GM23338 (cell line): ENCODE measurements around the gene SPINT2. TPM values are rescaled to one million over a fixed set of nuclear protein-coding genes. Genes with fewer than 3 reads are reported as not detected.

Experiments used
- ATAC-seq: fragments of 200-7000 bp; cut with Tn5 transposase; 3 replicates; pipeline ENCODE4 v1.9.1; 2020
- DNase-seq: peaks from one replicate; pipeline ENCODE4 v3.0.0-alpha.2; 2015; ENCODE audit warnings: low spot score
- H2AFZ ChIP-seq: fragments of 200-600 bp; sonication (generic); 2 replicates; pipeline ENCODE4 v1.8.0; 2016; ENCODE audit warnings: antibody characterized with exemption, mild to moderate bottlenecking, moderate library complexity
- H3F3A ChIP-seq: fragments of 200-600 bp; sonication (generic); replicated peaks from 2 replicates; pipeline ENCODE4 v1.8.0; 2017; ENCODE audit warnings: antibody characterized with exemption, mixed run types, low read depth
- H3K27ac ChIP-seq: fragments of 200-600 bp; sonication (generic); 2 replicates; pipeline ENCODE4 v1.6.1; 2016; ENCODE audit warnings: low read depth
- H3K27me3 ChIP-seq: fragments of 200-600 bp; sonication (generic); 2 replicates; pipeline ENCODE4 v1.8.0; 2016; ENCODE audit warnings: mild to moderate bottlenecking, mixed run types, moderate library complexity; ENCODE audit not compliant: insufficient read depth
- H3K36me3 ChIP-seq: fragments of 200-600 bp; sonication (generic); 2 replicates; pipeline ENCODE4 v1.8.0; 2016; ENCODE audit warnings: mild to moderate bottlenecking; ENCODE audit not compliant: insufficient read depth
- H3K4me1 ChIP-seq: fragments of 200-600 bp; sonication (generic); 2 replicates; pipeline ENCODE4 v1.8.0; 2016; ENCODE audit warnings: mild to moderate bottlenecking, moderate library complexity; ENCODE audit not compliant: insufficient read depth
- H3K4me2 ChIP-seq: fragments of 200-600 bp; sonication (generic); 2 replicates; pipeline ENCODE4 v1.7.1; 2017; ENCODE audit warnings: mixed run types
- H3K4me3 ChIP-seq: fragments of 200-600 bp; sonication (generic); 2 replicates; pipeline ENCODE4 v1.6.1; 2016; ENCODE audit warnings: mixed run types
- H3K79me2 ChIP-seq: fragments of 200-600 bp; sonication (generic); replicated peaks from 2 replicates; pipeline ENCODE4 v1.8.0; 2017; ENCODE audit warnings: mild to moderate bottlenecking; ENCODE audit not compliant: insufficient read depth
- H3K9me2 ChIP-seq: fragments of 200-600 bp; sonication (generic); 2 replicates; pipeline ENCODE4 v1.8.0; 2017; ENCODE audit not compliant: insufficient read depth
- H4K20me1 ChIP-seq: fragments of 200-600 bp; sonication (generic); replicated peaks from 2 replicates; pipeline ENCODE4 v1.8.0; 2017; ENCODE audit warnings: mild to moderate bottlenecking; ENCODE audit not compliant: insufficient read depth
- H3K27ac Mint-ChIP-seq: 2 replicates; pipeline ENCODE4 v1.8.0; 2020; ENCODE audit warnings: inconsistent platforms, mild to moderate bottlenecking, moderate library complexity, mixed read lengths
- H3K27me3 Mint-ChIP-seq: 3 replicates; pipeline ENCODE4 v1.8.0; 2022; ENCODE audit warnings: low read depth, mild to moderate bottlenecking, moderate library complexity, mixed read lengths, inconsistent platforms; ENCODE audit not compliant: insufficient read depth, poor library complexity
- H3K36me3 Mint-ChIP-seq: 3 replicates; pipeline ENCODE4 v1.8.0; 2021; ENCODE audit warnings: low read depth, mild to moderate bottlenecking, inconsistent platforms, moderate library complexity, mixed read lengths
- H3K4me1 Mint-ChIP-seq: 3 replicates; pipeline ENCODE4 v1.8.0; 2020; ENCODE audit warnings: mild to moderate bottlenecking, inconsistent platforms, mixed read lengths
- H3K4me3 Mint-ChIP-seq: 3 replicates; pipeline ENCODE4 v1.8.0; 2021; ENCODE audit warnings: moderate library complexity, mild to moderate bottlenecking, inconsistent platforms, mixed read lengths
- H3K9me3 Mint-ChIP-seq: 3 replicates; pipeline ENCODE4 v1.8.0; 2020; ENCODE audit warnings: moderate library complexity, mild to moderate bottlenecking, inconsistent platforms, mixed read lengths
- CREB1 ChIP-seq: fragments of 250-450 bp; sonication (Bioruptor Pico); IDR thresholded peaks from 2 replicates; pipeline ENCODE4 v1.5.0; 2020; ENCODE audit warnings: low read depth, mild to moderate bottlenecking, moderate library complexity
- EZH2phosphoT487 ChIP-seq: fragments of 200-600 bp; sonication (generic); IDR thresholded peaks from one replicate; pipeline ENCODE4 v1.8.1; 2018; ENCODE audit warnings: antibody characterized with exemption; ENCODE audit not compliant: unreplicated experiment
- JUNB ChIP-seq: IDR thresholded peaks from one replicate; pipeline ENCODE4 v1.6.1; 2016; ENCODE audit warnings: antibody characterized with exemption; ENCODE audit not compliant: unreplicated experiment
- NANOG ChIP-seq: IDR thresholded peaks from 2 replicates; pipeline ENCODE4 v1.6.1; 2016; ENCODE audit warnings: antibody characterized with exemption, borderline replicate concordance
- POLR2AphosphoS5 ChIP-seq: IDR thresholded peaks from 2 replicates; pipeline ENCODE4 v1.6.1; 2016; ENCODE audit warnings: antibody characterized with exemption, low read depth
- STAT1 ChIP-seq: IDR thresholded peaks from one replicate; pipeline ENCODE4 v1.6.1; 2016; ENCODE audit warnings: antibody characterized with exemption; ENCODE audit not compliant: unreplicated experiment
- ZNF114 ChIP-seq: fragments of 250-450 bp; sonication (Bioruptor Pico); IDR thresholded peaks from 2 replicates; pipeline ENCODE4 v1.5.0; 2020; ENCODE audit warnings: mild to moderate bottlenecking, moderate library complexity
- ZNF331 ChIP-seq: fragments of 250-450 bp; sonication (Bioruptor Pico); IDR thresholded peaks from 2 replicates; pipeline ENCODE4 v1.5.0; 2020; ENCODE audit warnings: low read depth, mild to moderate bottlenecking, moderate library complexity
- polyA plus RNA-seq: library from polyadenylated mRNA; unstranded; fragments of >200 nt; fragmentation: Nextera tagmentation; extraction: Ambion mirVana; gene quantifications from 2 replicates; pipeline ENCODE4 v1.2.1, GENCODE V29; 2016
- total RNA-seq: library from RNA; depleted of rRNA; stranded (reverse); fragments of >200 nt; shearing (Covaris generic); gene quantifications from 2 replicates; pipeline ENCODE4 v1.2.3, GENCODE V29; 2014
- TF ChIP-seq, protein P1 (sequence below), 2 experiments: fragments of 200-600 bp in 1 of 2; sonication (generic) in 1 of 2; conservative IDR thresholded peaks; 2 replicates each; pipeline versions ENCODE4 v1.5.1 to v1.6.1; 2016 to 2017; ENCODE audit warnings: antibody characterized with exemption in 2 of 2, low read depth in 2 of 2, mild to moderate bottlenecking in 2 of 2, moderate library complexity in 1 of 2
- TF ChIP-seq, protein P2 (sequence below): IDR thresholded peaks from 2 replicates; pipeline ENCODE4 v1.6.1; 2016; ENCODE audit warnings: antibody characterized with exemption
- TF ChIP-seq, protein P3 (sequence below): IDR thresholded peaks from one replicate; pipeline ENCODE4 v1.6.1; 2018; ENCODE audit warnings: antibody characterized with exemption; ENCODE audit not compliant: unreplicated experiment

SPINT2 gene
- total and polyA plus RNA-seq, 2 experiments from 2014 or later, result 319 to 468 TPM

DNA sequence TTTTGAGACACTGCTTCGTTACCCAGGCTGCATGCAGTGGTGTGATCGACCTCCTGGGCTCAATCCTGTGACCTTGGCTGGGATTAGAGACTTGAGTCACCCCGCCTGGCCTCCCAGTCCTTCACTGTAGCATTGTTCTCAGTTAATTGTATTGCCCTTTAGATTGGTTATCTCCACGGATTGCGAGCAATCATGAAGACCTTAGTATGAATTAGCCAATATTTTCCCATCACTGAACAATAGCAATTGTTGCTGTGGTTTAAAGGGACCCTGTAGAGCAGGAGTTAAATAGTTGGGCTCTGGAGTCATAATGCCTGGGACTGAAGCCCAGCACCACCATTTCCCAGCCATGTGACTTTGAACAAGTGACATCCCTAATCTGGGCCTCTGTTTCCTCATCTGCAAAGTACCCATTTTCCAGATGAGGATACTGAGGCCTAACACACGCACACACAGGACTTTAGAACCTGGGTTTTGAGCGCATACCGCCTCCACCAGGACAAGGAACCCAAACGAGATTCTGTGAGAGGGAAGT is 16.6 kb upstream of the SPINT2 start:
- Histone ChIP-seq H3K9me2 (no peaks in the 10 kb centered on the region), H3K4me1 (peaks cover 31% of the 10 kb centered on the region), H3K27ac (no peak overlapping the region), H3K79me2 (0 out of 2 replicates have a peak, but pooled peaks cover 3% of the 10 kb centered on the region), H3K27me3 (peaks cover 8% of the 10 kb centered on the region; the same call in 1 of the 2 replicates), H3K4me3 (no peak overlapping the region), H3K4me2 (no peak overlapping the region), H4K20me1 (no peaks in the 10 kb centered on the region), H2AFZ (no peak overlapping the region), H3K36me3 (no peaks in the 10 kb centered on the region), H3F3A (peaks cover 17% of the 10 kb centered on the region; the same call in 1 of the 2 replicates)
- ATAC-seq (no peak), DNase-seq (no peak)
- H3K27me3 Mint-ChIP-seq, result peaks cover 23% of the 10 kb centered on the region
- peaks cover 33% of the 10 kb centered on the region for H3K4me1 Mint-ChIP-seq
- H3K36me3 Mint-ChIP-seq, result no peaks in the 10 kb centered on the region
- H3K4me3 Mint-ChIP-seq, result no peak overlapping the region
- no peaks in the 10 kb centered on the region; the same call in 2 of the 3 replicates for H3K9me3 Mint-ChIP-seq
- H3K27ac Mint-ChIP-seq, result no peak overlapping the region
- TF ChIP-seq, protein P1, sequence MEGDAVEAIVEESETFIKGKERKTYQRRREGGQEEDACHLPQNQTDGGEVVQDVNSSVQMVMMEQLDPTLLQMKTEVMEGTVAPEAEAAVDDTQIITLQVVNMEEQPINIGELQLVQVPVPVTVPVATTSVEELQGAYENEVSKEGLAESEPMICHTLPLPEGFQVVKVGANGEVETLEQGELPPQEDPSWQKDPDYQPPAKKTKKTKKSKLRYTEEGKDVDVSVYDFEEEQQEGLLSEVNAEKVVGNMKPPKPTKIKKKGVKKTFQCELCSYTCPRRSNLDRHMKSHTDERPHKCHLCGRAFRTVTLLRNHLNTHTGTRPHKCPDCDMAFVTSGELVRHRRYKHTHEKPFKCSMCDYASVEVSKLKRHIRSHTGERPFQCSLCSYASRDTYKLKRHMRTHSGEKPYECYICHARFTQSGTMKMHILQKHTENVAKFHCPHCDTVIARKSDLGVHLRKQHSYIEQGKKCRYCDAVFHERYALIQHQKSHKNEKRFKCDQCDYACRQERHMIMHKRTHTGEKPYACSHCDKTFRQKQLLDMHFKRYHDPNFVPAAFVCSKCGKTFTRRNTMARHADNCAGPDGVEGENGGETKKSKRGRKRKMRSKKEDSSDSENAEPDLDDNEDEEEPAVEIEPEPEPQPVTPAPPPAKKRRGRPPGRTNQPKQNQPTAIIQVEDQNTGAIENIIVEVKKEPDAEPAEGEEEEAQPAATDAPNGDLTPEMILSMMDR (conservative IDR thresholded peaks at IDR 0.05; ENCODE audit: low read depth in 2 of 2), result no peak
- TF ChIP-seq ZNF331 (CRISPR knock-in tag) (no peak), EZH2phosphoT487 (no peak), JUNB (no peak), NANOG (no peak), STAT1 (no peak), ZNF114 (CRISPR knock-in tag) (no peak)

DNA sequence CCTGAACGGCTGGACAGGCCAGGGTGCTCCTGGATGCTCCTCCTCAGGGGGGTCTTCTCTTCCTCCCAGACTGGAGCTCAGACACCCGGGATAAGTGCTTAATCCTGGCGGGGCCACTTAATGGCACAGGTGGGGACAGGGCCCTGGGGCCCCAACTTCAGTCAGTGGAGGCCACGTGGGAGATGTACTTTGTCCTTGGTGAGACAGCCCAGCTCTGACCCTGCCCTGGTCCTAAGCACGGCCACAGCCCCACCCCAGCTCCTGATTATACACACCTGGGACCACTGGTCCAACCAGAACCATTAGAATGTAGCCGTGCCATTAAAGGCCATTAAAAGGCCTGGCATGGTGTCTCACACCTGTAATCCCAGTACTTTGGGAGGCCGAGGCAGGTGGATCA is 16.0 kb upstream of the SPINT2 start:
- ATAC-seq (no peak), DNase-seq (no peak)
- Histone ChIP-seq H3K4me1 (peaks cover 37% of the 10 kb centered on the region), H3K27ac (no peak overlapping the region), H3K79me2 (0 out of 2 replicates have a peak, but pooled peaks cover 3% of the 10 kb centered on the region), H3K27me3 (peaks cover 8% of the 10 kb centered on the region; the same call in 1 of the 2 replicates), H3K4me3 (no peak overlapping the region), H3K36me3 (no peaks in the 10 kb centered on the region), H3K4me2 (no peak overlapping the region), H3K9me2 (no peaks in the 10 kb centered on the region), H4K20me1 (no peaks in the 10 kb centered on the region), H3F3A (peaks cover 17% of the 10 kb centered on the region; the same call in 1 of the 2 replicates), H2AFZ (no peak overlapping the region)
- Mint-ChIP-seq H3K4me3 (no peak overlapping the region), H3K27ac (no peak overlapping the region), H3K4me1 (peaks cover 38% of the 10 kb centered on the region), H3K36me3 (no peaks in the 10 kb centered on the region), H3K9me3 (no peaks in the 10 kb centered on the region; the same call in 2 of the 3 replicates), H3K27me3 (peaks cover 23% of the 10 kb centered on the region)
- TF ChIP-seq POLR2AphosphoS5, result no peak
- no peak for TF ChIP-seq NANOG
- no peak for TF ChIP-seq ZNF331 (CRISPR knock-in tag)
- TF ChIP-seq, protein P1 (conservative IDR thresholded peaks at IDR 0.05; ENCODE audit: low read depth in 2 of 2), result no peak
- TF ChIP-seq, protein P2, sequence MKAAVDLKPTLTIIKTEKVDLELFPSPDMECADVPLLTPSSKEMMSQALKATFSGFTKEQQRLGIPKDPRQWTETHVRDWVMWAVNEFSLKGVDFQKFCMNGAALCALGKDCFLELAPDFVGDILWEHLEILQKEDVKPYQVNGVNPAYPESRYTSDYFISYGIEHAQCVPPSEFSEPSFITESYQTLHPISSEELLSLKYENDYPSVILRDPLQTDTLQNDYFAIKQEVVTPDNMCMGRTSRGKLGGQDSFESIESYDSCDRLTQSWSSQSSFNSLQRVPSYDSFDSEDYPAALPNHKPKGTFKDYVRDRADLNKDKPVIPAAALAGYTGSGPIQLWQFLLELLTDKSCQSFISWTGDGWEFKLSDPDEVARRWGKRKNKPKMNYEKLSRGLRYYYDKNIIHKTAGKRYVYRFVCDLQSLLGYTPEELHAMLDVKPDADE, result no peak
- TF ChIP-seq ZNF114 (CRISPR knock-in tag), result no peak
- TF ChIP-seq CREB1 (CRISPR knock-in tag), result no peak
- no peak for TF ChIP-seq EZH2phosphoT487
- TF ChIP-seq, protein P3, sequence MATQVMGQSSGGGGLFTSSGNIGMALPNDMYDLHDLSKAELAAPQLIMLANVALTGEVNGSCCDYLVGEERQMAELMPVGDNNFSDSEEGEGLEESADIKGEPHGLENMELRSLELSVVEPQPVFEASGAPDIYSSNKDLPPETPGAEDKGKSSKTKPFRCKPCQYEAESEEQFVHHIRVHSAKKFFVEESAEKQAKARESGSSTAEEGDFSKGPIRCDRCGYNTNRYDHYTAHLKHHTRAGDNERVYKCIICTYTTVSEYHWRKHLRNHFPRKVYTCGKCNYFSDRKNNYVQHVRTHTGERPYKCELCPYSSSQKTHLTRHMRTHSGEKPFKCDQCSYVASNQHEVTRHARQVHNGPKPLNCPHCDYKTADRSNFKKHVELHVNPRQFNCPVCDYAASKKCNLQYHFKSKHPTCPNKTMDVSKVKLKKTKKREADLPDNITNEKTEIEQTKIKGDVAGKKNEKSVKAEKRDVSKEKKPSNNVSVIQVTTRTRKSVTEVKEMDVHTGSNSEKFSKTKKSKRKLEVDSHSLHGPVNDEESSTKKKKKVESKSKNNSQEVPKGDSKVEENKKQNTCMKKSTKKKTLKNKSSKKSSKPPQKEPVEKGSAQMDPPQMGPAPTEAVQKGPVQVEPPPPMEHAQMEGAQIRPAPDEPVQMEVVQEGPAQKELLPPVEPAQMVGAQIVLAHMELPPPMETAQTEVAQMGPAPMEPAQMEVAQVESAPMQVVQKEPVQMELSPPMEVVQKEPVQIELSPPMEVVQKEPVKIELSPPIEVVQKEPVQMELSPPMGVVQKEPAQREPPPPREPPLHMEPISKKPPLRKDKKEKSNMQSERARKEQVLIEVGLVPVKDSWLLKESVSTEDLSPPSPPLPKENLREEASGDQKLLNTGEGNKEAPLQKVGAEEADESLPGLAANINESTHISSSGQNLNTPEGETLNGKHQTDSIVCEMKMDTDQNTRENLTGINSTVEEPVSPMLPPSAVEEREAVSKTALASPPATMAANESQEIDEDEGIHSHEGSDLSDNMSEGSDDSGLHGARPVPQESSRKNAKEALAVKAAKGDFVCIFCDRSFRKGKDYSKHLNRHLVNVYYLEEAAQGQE, result no peak
